RWPE1 (cell line): ENCODE results near the gene CFAP221.

Source experiments
- CTCF ChIA-PET: fragments of 350-600 bp; sonication (Branson Sonifier 250); formaldehyde crosslinking; extraction: SDS; loops from one replicate; lab custom pipeline; 2021; lab: Yijun Ruan, JAX
- POLR2A ChIA-PET: fragments of 400-600 bp; formaldehyde crosslinking; extraction: SDS; loops from one replicate; lab custom pipeline; 2020; ENCODE audit warnings: antibody characterized with exemption; ENCODE audit not compliant: low non-redundant PET; lab: Yijun Ruan, JAX
- DNase-seq: peaks from one replicate; pipeline ENCODE4 v3.0.0; 2012; ENCODE audit warnings: low spot score
- H3K27ac ChIP-seq: fragments of 450-650 bp; 2 replicates; pipeline ENCODE4 v1.5.1; 2017
- CTCF ChIP-seq: fragments of 450-650 bp; conservative IDR thresholded peaks from 2 replicates; pipeline ENCODE4 v1.5.1; 2017; ENCODE audit warnings: low read depth, mild to moderate bottlenecking

The CFAP221 gene

DNA sequence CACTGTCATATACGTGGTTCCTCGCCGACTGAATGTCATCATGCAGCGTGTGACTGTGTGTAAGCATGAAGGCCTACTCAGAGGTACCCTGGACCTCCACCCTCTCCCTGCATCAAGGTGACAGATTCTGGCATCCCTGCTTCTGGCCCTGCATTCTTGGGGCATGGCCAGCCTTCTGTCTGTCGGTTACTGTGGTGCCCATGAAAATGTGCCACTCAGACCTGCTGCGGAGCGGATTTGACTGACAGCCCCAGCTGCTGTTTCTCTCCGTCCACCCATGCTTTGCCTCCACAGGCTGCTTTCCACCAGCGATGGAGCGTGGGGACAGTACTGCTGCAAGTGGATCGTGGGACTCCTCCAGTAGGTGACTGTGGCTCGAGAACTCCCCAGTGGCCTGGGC lies 144.4 kb downstream of the CFAP221 start:
- CTCF ChIA-PET = interaction anchor here (0.6 kb wide), 1 partner anchor 252 kb away, joined by 3 read pairs; no protein-coding TSS in a partner anchor
- H3K27ac ChIP-seq = no peak overlapping the region
- POLR2A ChIA-PET = no interaction called here
- DNase-seq = no peak
- no peak for TF ChIP-seq CTCF

DNA sequence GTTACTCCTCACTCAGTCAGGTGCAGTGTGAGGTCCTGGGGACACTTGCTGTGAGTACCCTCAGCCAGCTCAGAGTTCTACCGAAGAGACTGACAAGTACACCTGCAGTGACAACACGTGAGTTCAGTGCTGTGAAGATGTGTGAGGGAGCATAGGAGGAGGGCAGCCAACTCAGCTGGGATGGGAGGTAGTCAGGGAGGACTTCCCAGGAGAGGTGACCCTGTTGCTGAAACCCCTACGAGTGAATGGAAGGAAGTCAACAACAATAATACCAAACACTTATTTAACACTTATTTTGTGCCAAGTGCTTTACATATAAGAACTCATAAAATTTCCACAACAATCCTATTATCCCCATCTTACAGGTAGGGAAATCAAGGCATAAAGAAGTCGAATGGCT lies 145.0 kb downstream of the CFAP221 start:
- TF ChIP-seq CTCF = no peak
- ChIA-PET POLR2A (no interaction called here), CTCF (no interaction called here)
- DNase-seq = no peak
- no peak overlapping the region for H3K27ac ChIP-seq

DNA sequence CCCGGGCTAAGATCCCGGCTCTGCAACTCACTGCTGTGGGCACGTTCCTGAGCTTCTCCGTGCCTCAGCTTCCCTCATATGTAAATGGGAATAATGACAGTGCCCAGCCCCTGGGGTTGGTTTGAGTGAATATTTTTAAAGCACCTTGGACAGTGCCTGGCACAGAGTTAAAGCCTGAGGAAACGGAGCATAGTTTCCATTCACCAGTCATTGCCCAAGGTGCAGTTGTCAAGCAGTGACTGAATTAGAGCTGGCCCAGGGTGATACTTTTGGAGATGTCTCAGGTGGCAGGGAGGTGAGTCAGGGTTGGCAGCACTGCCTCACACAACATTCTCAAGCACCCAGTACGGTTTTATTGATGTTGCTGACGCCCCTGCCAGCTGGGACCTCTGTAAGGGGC lies 146.9 kb downstream of the CFAP221 start:
- no peak for TF ChIP-seq CTCF
- ChIA-PET POLR2A (no interaction called here), CTCF (interaction anchor here (1.0 kb wide), 1 partner anchor 12 kb away, joined by 3 read pairs; no protein-coding TSS in a partner anchor)
- H3K27ac ChIP-seq = no peak overlapping the region
- no peak for DNase-seq

DNA sequence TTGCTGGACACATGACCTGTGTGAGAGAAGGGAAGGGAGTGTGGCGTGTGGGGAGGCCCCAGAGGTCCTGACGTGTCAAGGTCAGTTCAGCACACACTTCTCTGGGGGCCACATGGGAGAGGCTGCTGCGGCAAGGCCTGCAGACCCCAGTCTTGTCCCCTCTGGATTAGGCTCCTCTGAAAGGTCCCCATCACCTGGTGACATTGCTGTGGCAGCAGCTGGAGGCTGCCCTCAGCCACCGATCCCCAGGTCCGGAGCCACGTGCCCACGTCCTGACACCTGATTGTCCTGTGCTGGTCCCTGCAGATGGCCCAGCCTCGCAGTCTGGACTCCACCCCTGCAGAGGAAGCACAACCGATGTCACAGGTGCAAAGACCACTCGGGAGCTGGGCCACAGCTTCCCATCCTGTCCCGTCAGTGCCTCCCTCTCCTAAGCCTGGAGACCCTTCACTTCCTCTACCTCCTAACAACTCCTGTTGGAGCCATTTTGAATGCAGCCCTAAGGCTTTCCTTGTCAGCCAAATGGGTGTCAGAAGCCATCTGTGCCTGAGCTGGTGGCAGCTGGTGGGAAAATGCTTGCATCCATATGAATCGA lies 147.5 kb downstream of the CFAP221 start:
- no peak overlapping the region for H3K27ac ChIP-seq
- no peak for TF ChIP-seq CTCF
- ChIA-PET CTCF (no interaction called here), POLR2A (no interaction called here)
- no peak for DNase-seq

DNA sequence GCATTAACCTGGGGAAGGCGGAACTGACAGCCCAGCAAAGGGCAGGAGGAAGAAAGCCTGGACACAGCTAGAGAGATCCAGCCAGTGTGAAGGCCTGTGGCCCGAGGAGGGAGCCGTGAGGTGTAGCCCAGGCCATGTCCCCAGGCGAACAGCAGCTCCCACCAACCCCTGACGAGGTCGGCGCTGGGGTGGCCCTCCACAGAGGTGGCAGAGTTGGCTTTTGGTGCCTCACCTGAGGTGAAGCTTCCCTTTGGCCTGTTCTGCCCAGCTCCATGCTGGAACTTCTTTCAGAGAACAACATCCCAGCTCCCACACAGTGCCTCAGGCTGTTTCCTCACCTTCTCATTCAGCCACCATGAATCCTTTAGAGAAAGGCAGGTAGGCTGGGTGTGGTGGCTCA lies 148.1 kb downstream of the CFAP221 start:
- POLR2A ChIA-PET = no interaction called here
- H3K27ac ChIP-seq = no peak overlapping the region
- TF ChIP-seq CTCF = no peak

GRCh38 chr2:119692954-119693353 lies 148.7 kb downstream of the CFAP221 start:
- POLR2A ChIA-PET = no interaction called here
- CTCF ChIA-PET = interaction anchor here (0.5 to 0.6 kb wide), 2 partner anchors 10 to 579 kb away, joined by 3 to 4 read pairs; no protein-coding TSS in a partner anchor
- no peak for DNase-seq
- no peak for TF ChIP-seq CTCF
- no peak overlapping the region for H3K27ac ChIP-seq

More for the DNA sequence above, 148.1 kb downstream of the CFAP221 start:
- CTCF ChIA-PET = no interaction called here
- DNase-seq = no peak
